HG02571 (cell line): ENCODE measurements around the gene RELN.
"Not testable (repeated sequence)": the region's sequence is repeated elsewhere in the genome, so short reads cannot be mapped to it uniquely, and the experiment has no call there.

ENCODE experiments used
- ATAC-seq: cut with Tn5 transposase; IDR thresholded peaks from one replicate; pipeline ENCODE4 v1.9.1; 2021; ENCODE audit warnings: mild to moderate bottlenecking, moderate library complexity; ENCODE audit not compliant: unreplicated experiment

The RELN gene

DNA sequence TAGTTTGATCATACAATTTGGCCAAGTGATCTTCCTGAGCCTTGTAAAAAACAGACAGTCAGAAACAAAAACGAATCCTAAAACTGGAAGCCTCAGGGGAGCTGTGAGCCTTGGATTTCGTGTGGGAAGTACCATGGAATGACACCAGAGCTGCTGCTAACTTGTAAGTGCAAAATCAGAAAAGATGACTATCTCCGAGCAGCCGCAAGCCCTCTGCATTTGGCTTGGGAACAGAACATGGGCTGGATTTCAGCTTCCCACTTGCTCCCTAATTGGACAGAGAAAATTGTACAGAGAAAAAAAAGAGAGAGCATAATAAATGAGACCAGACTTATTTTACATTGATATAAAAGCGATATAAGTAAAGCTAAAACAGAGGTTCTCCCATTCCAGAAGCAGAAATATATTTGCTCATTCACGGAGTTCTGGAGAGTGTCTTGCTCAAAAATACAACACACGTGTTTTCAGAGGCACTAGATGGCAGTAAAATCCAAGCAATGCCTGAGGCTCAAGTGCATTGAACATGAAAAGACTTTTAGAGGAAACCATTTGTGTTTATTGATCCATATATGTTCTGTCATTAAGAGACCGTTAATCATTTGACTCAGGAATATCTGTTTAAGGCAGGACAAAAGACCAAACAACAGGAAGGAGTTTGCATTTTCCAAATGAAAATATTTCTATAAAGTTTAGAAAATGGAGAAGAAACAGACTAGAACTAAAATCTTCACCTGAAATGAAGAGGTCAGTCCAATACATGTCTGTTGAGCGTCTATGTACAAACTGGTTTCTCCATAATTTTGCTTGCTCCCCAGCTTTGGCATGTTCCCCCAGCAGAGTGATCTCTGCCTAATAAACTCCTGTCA, 465.2 kb downstream of the RELN start:
- no peak for ATAC-seq

DNA sequence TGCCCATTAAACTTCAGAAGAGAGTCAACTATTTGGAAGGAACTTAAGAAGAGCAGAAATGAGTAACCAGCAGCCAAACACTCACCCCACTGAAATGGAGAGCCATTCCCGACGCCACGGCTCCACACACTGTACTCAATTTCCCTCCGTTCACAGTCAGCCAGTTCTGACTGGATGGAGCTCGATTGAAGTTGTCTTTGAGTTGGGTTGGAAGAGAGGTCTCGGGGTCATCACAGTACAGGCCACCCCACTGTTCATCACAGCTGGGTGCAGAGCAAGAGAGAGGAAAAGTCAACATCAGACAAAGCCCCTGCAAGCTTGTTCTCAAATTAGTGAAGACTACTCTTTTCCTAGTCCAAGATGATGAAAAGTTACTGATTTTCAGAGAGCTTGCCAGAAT, 467.5 kb downstream of the RELN start:
- no peak for ATAC-seq

DNA sequence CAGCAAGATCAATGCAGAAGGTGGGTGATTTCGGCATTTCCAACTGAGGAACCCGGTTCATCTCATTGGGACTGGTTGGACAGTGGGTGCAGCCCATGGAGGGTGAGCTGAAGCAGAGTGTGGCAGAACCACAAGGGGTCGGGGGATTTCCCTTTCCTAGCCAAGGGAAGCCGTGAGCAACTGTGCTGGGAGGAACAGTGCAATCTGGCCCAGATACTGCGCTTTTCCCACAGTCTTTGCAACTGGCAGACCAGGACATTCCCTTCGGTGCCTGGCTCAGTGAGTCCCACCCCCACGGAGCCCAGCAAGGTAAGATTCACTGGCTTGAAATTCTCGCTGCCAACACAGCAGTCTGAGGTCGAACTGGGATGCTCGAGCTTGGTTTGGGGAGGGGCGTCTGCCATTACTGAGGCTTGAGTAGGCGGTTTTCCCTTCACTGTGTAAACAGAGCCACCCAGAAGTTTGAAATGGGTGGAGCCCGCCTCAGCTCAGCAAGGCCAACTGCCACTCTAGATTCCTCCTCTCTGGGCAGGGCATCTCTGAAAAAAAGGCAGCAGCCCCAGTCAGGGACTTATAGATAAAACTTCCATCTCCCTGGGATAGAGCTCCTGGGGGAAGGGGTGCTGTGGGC, 484.8 kb downstream of the RELN start:
- no peak for ATAC-seq

DNA sequence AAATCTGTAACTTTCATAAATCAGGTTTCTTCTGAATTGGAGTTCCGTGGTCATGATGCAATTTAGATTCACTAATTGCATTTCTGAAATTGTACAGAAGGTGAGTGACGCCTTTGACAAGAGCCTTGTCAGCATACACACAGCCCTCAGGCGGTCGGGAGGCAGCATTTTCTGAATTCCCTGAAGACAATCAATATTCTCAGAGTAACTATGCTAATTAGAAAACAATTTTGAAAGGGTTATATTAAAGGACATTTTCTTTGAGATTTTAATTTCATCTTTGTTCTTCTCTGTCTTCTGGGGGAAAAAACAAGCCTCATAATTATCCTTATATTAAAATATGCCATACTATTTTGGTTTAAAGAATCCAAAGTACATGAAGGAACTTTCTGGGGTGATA, 488.3 kb downstream of the RELN start:
- no peak for ATAC-seq

DNA sequence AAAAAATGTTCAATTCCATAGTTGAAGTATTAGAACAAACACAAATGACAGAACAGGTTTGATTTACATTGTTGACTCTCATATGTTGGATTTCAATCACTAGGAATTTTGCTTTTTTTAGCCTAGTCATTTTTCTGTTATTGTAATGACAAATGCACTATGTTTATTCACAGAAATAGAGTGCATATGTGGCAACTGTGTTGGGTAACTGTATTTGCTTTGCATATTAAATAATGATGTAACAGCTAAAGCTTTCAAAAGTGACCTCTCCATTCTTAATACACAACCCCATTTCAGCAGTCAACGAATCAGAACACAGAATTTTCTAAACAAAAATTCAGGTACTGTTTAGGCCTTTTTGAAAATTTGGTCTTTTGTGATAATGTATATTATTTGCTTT, 489.5 kb downstream of the RELN start:
- ATAC-seq, result no peak

DNA sequence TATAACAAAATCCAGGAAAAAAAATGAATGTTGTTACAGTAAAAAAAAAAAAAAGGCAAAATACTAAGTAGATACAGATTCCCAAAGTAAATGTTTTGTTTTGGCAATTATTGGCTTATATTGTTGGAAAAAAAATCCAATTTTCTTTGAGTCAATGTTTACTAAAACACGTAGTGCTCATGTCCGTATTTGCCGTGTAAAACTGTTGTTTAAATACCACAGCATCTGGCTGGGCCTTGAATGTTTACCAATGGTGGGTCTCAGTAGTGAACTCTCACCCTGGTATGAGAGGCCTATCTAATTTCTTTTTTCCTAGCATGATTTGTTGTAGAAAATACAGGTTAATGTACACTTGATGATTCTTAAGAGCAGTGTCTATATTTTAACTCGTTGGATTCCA, 502.0 kb downstream of the RELN start:
- ATAC-seq, result no peak

DNA sequence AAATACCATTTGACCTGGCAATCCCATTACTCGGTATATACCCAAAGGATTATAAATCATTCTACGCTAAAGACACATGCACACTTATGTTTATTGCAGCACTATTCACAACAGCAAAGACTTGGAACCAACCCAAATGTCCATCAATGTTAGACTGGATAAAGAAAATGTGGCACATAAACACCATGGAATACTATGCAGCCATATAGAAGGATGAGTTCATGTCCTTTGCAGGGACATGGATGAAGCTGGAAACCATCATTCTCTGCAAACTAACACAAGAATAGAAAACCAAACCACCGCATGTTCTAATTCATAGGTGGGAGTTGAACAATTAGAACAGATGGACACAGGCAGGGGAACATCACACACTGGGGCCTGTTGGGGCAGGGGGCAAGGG, 502.6 kb downstream of the RELN start:
- not testable (repeated sequence) for ATAC-seq

DNA sequence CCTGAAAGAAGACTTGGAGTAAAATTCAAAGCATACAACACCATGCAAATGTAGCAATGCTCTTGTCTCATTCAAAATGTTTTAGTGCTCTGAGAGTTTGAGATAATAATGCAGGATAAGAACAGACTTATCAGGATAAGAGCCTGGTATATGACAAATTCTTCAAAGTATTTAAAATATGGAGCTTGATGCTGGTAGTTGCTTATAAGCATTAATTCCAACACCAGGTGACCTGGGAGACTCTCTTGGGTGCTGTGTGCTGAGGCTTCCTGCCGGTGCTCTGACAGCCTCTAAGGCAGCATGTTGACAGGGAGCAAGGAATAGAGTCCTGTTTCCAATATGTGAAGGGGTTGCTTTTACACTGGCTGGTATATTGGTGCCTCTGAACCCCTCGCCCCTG, 508.7 kb downstream of the RELN start:
- no peak for ATAC-seq

DNA sequence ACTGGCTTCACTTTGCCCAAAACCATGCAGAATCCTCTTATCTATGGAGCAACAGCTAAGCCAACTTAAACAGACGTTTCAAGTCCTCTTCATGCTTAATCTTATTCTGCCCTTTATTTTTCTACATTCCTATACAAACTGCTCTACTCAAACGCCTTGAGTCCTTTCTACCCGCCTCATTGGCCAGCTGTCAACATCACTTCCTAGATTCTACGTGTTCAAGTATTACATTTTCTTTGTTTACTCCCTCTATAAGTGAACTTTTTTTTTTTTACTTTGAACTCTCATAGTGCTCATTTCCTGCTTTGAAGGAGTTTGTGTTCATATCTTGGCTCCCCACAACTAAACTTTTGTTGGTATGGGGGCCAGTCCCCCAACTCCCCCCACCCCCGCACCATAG, 514.5 kb downstream of the RELN start:
- no peak for ATAC-seq

DNA sequence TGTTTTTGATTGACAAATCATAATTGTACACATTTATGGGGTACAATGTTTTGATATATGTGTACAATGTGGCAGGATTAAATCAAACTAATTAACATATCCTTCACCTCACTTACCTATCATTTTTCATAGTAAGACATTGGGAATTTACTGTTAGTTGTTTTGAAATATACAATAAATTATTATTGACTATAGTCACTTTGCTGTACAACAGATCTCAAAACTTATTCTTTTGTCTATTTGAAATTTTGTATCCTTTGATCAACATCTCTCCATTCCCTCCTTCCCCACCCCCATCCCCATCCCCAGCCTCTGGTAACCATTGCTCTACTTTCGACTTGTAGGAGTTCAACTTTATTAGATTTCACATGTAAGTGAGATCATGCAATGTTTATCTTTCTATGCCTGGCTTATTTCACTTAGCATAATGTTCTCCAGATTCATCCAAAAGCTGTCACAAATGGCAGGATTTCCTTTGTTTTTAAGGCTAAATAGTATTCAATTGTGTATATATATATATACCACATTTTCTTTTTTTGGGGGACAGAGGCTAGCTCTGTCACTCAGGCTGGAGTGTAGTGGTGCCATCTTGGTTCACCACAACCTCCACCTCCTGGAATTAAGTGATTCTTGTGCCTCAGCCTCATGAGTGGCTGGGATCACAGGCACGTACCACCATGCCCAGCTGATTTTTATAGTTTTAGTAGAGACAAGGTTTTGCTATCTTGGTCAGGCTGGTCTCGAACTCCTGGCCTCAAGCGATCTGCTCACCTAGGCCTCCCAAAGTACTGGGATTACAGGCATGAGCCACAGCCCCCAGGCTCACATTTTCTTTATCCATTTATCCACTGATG, 520.1 kb downstream of the RELN start:
- ATAC-seq, result no peak

DNA sequence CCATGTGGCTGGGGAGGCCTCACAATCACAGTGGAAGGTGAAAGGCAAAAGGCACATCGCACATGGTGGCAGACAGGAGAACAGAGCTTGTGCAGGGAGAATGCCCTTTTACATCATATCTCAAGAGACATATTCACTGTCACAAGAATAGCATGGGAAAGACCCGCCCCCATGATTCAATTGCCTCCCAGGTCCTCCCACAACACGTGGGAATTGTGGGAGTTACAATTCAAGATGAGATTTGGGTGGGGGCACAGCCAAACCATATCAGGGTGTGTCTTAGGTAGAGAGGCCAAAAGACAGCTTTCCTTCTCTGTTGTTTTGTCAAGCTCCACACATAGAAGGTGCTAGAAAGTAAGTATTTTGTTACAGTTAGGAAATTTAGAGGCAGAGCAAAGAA, 522.6 kb downstream of the RELN start:
- no peak for ATAC-seq

DNA sequence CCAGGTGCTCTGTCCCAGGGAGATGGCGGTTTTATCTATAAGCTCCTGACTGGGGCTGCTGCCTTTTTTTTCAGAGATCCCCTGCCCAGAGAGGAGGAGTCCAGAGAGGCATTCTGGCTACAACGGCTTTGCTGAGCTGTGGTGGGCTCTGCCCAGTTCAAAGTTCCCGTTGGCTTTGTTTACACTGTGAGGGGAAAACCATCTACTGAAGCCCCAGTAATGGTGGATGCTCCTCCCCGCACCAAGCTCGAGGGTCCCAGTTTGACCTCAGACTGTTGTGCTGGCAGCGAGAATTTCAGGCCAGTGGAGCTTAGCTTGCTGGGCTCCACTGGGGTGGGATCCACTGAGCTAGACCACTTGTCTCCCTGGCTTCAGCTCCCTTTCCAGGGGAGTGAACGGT, 527.1 kb downstream of the RELN start:
- ATAC-seq, result no peak

DNA sequence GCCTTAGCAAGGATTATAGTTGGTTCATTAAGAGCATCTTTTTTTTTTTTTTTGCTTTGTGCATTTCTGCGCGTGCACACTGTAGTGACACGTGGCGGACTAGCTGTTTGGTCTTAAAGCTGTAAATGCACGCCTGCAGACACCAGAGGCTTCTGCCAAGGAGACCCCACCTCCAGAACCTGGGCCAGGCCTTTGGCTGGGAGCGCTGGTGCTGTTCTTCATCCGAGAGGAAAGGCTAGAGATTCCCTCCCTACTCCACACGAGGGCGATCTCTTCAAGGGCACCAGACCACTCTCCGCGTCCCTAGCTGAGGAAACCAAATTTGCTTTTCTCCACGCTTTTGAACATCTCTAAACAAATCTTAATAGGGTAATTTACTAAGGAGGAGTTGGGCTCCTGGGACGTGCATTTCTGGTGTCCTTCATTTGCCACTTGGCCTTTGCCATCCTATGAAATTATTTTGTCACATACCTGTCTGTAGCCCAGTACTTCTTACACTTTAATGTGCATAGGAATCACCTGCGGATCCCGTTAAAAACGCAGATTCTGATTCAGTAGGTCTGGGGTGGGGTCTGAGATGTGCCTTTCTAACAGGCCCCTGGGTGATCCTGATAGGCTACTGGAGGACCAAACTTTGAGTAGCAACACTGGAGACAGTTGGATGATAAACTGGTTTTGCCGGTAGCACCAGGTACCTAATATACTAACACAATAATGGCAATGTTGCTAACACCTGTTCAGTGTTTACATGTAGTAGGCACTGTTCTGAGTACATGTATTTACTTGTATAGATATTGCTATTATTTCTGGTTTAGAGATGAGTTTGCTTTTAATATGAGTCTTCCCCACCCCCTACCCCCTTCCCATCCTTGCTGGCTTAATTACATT, 542.1 kb downstream of the RELN start:
- peak; percentile 58 for ATAC-seq

DNA sequence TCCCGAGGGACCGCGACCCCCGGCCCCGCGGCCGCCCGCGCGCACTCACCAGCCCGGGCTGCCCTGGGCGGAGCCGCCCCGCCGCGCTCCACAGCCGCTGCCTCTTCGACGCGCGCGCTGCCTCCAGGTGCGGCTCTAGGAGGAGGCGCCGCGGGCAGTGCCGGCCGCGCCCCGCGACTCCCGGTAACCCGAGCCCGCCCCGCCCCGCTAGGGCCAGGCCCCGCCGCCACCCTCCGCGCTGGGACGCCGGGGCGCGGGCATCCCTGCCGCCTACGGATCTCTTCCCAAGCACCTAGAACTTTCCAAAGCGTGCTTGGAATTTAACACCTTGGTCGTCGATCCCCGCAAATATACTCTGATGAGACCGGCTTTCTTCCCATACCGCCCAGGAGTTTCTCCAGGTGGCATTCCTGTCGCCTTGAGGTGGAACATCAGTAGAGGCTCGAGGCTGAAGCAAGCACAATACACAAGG, 543.4 kb downstream of the RELN start, which contains the start of gene SLC26A5:
SLC26A5 (minus strand) TSS at position 159 of the 472 bp plus-strand sequence. CDS start 24,693 bp downstream, outside the sequence.
- no peak for ATAC-seq

DNA sequence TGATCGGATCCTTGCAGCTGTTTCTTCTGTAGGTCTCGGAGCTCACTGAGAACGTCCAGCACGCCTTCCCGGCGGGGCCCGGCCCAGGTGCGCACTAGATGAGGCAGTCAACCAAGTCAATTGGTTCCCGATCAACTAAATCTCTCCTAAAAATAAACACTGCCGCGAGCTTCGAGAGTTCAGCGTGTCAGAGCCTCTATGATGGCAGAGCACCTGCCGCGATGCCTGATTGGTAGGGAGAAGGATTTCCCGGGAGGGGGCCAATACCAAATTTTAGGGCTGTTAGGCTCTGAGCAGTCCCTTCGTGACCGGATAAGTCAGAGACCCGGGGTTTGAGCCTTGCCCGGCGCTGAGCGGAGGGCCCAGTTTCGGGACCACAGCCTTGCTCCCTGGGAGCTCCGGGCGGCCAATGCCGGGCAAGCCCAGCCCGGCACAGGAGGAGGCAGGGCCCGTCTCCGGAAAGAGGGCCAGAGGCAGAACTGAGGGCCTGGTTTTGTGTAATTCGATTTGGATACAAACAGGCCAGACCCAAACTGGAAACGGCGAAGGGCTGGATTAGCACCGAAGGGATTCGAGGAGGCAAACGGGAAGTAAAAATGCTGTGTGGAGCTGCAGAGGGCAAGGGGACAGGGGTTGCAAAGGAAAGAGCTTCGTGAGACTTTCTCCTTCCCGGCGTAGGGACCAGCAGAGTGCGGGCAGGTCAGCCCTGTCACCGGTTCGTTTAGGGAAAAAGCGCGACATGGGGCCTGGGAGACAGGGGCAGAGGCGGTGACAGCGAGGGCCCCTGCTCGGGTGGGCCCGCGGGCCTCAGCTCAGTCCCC, 544.0 kb downstream of the RELN start:
- no peak for ATAC-seq

DNA sequence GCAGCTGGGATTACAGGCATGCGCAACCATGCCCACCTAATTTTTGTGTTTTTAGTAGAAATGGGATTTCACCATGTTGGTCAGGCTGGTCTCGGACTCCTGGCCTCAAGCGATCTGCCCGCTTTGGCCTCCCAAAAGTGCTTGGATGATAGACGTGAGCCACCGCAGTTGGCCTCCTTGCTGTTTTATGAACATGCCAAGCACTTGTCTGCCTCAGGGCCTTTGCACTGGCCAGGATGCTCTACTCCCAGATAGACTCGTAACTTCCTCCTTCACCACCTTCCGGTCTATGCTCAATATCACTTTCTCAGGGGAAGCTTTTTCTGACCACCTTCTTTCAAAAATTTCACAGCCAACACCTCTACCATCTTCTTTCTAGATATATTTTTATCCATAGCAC, 549.8 kb downstream of the RELN start:
- ATAC-seq, result no peak

DNA sequence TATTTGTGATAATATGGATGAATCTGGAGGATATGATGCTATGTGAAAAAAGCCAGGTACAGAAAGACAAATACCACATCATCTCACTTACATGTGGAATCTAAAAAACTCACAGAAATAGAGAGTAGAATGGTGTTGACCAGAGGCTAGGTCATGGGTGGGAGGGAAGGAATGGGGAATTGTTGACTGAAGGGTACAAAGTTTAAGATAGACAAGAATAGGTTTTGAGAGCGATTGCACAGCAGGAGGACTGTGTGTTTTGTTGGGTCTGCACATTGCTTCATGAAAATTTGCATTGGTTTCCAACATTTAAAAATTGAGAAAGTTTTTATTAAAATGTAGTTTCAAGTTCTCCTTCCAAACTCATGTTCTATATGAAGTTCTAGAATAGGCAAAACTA, 551.8 kb downstream of the RELN start:
- ATAC-seq, result no peak

DNA sequence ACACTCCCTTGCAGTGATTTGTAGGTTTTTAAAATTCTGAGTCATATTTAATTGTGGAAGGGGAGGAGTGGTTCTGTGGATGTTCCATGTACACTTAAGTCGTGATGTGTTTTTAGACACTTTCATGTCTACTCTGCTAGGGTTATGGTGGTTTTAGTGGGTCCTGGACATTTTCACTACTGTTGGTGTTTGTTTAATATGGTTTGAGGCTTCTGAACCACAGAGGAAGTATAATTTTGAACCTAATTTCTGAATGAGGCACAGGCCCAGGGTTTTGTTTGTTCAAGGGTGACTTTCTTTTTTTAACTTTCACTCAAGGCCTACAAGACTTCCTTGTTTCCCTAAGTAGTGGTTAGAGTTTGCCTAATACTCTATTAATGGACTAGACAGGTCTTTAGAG, 556.7 kb downstream of the RELN start:
- no peak for ATAC-seq

DNA sequence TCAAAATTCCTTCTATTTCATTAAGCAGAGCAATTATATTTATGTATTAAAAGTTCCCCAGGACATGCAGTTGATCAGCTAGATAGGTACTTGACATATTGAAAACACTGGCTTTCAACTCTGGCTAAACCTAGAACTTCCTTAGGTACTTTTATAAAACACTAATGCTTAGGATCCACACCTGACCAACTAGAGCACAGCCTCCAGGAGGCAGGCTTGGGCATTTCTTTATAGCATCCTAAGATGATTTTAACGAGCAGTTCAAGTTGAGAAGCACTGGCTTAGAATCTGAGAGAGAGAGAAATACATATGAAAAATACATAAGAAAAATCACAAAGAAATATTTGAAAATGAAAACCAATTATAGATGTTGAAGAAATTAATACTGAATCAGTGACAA, 564.3 kb downstream of the RELN start:
- no peak for ATAC-seq
